ENCODE data around the gene RNASE4.
A peak's percentile ranks its signal among the peaks of the same experiment; 100 is the strongest.
"Not testable (repeated sequence)": the region's sequence is repeated elsewhere in the genome, so short reads cannot be mapped to it uniquely, and the experiment has no call there.

Gene RNASE4

GRCh38 chr14:20683891-20684661, at the start of gene RNASE4:
Gene RNASE4, plus strand, starts transcription at chr14:20684560. Its CDS starts 14,812 bp downstream, at chr14:20699372.
- peak; percentile 94 for DNase-seq (ENCODE audit: low read depth, low spot score)

DNA sequence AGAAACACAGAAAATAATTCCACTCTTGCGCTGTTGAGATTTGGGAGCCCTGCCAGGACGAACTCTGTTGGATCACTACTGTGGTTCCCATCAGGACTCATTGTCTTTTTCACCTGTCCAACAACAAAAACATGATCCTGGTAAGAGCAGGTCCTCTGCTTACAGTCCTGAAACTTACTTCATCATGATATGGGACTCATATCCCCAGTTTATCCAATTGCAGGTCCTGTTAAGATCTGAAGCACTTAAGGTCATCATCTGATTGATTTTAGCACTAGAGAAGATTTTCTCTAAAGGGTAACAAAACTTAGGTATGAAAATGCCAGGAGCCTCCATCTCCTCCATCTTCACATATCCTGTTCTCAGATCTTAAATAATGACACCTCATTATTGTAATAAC, 42.8 kb upstream of the RNASE4 start, which contains the start of gene OR6S1:
Gene OR6S1 (minus strand): TSS at position 101 of the 400 bp plus-strand sequence. CDS start 0 bp downstream, at position 101.
- DNase-seq (ENCODE audit: low read depth, low spot score): no peak

DNA sequence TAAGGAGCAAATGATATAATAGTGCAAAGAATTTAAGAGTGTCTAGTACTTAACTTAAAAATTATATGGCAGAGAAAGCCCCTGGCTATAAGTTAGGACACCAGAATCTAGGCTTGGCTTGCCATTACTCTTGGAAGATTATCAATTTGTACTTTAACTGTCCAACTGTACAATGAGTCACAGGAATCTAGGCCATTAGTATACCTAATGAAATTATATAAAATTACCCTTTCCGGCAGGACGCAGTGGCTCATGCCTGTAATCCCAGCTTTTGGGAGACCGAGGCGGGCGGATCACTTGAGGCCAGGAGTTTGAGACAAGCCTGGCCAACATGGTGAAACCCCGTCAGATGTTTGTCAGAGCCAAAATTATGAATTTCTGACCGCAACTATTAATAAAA, 42.2 kb upstream of the RNASE4 start:
- no peak for DNase-seq (ENCODE audit: low read depth, low spot score)

DNA sequence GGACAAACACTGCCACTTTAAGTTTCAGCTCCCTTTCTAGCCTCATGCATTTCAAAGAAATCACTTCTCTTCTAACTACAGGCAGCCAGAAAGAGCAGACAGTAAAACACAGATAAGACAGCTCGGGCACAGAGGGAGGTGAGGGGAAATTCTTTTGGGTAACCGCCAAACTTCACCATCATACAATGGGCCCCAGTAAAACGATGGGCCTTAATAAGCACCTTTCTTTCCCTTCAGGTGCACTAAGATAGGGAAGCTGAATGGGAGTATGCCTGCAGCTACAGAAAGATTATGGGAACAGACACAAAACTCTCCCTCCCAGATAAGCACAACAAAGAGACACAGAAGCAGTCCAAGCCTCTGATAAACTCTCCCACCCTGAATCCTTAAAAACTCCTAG, 41.6 kb upstream of the RNASE4 start:
- DNase-seq (ENCODE audit: low read depth, low spot score): peak; percentile 82

- peak; percentile 37 for DNase-seq (ENCODE audit: low read depth, low spot score)
Measured at GRCh38 chr14:20644520-20644919, 39.8 kb upstream of the RNASE4 start.

DNA sequence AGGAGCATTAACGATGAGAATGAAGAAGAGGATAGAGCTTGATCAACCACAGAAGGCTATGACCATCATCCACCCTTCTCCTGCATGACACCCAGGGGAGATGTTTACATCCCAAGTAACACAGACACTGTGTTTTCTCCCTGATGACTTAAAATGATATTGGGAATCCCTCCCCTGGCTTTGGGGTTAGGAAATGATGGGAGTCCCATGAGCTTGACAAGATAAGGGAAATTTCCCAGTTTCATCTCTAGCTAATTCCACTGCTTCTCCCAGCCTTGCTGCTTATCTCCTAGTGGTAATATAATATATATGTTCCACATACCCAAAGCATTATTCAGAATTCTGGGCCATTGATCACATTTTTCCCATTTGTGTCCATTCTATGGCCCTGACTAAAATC, 38.9 kb upstream of the RNASE4 start:
- no peak for DNase-seq (ENCODE audit: low read depth, low spot score)

DNA sequence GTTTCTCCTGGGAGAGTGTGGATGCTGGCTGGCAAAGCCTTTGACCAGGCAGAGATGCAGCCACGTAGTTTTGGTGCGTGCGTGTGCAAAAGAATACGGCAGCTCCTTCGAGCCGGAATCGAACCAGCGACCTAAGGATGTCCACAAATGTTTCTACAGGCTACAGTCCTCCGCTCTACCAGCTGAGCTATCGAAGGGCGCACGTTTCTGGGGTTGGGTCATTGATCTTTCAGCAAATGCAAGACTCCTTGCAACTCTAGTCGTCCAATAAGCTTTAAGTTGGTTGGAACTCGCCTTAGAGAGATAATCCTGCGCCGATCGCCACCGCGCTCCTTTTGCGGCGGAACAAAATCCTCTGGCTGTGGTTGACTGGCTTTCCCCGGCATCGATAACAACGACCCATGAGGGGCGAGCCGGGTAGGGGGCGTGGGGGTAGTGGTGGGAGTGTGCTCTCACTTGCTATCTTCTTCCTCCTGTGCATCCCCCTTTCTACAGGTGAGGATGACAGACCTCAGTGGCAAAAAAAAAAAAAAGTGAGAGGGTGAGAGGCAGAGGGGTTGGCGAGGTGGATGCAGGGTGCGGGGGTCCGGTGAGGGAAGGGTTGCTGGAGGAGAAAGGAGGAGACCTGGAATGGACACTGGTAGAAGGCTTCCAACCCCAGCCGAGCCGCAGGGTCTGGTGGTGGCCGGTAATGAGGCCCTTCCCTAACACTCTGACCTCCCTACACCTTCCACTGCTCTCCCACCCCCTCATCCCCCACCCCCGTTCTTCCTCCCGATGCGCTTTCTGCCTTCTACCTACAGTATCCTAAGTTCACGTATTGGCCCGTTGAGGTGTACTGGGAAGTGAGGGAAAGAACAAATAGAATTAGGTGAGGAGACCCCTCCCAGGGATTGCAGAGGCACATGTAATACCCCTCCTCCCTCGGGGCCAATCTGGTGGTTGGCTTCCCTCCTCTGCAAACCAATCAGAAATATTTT, 31.1 kb upstream of the RNASE4 start:
- peak; percentile 96 for DNase-seq (ENCODE audit: low read depth, low spot score)

GRCh38 chr14:20655851-20656250, 28.5 kb upstream of the RNASE4 start:
- DNase-seq (ENCODE audit: low read depth, low spot score): no peak

DNA sequence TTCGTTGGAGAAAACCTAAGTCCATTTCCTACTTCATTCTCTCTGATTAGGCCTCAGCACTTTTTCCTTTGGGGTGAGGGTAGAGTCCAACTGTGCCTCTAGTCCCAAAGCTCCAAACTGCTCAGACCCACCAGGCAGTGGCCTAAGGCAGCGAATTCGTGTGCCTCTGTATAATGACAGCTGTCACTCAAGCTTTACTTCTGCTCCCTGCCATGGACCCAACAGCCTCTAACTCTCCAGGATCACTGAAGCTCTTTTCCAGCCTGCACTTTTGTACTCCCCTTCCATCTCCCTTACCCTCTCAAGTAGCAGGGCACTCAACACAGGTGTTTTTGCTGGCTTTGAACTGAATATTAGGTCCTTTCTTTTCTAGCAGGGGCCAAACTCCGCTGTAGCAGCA, 28.1 kb upstream of the RNASE4 start:
- no peak for DNase-seq (ENCODE audit: low read depth, low spot score)

GRCh38 chr14:20657216-20658211, 26.8 kb upstream of the RNASE4 start:
- DNase-seq (ENCODE audit: low read depth, low spot score): peak; percentile 88

- no peak for DNase-seq (ENCODE audit: low read depth, low spot score)
Measured at GRCh38 chr14:20658246-20658645, 26.1 kb upstream of the RNASE4 start.

GRCh38 chr14:20659336-20659735, 25.0 kb upstream of the RNASE4 start:
- no peak for DNase-seq (ENCODE audit: low read depth, low spot score)

- no peak for DNase-seq (ENCODE audit: low read depth, low spot score)
Measured at GRCh38 chr14:20659813-20660395, 24.5 kb upstream of the RNASE4 start.

GRCh38 chr14:20661197-20661596, 23.2 kb upstream of the RNASE4 start:
- no peak for DNase-seq (ENCODE audit: low read depth, low spot score)

GRCh38 chr14:20662968-20663732, 21.2 kb upstream of the RNASE4 start:
- DNase-seq (ENCODE audit: low read depth, low spot score): peak; percentile 95

GRCh38 chr14:20666400-20666961, 17.9 kb upstream of the RNASE4 start:
- not testable (repeated sequence) for DNase-seq (ENCODE audit: low read depth, low spot score)

- DNase-seq (ENCODE audit: low read depth, low spot score): no peak
Measured at GRCh38 chr14:20667957-20668356, 16.4 kb upstream of the RNASE4 start.

GRCh38 chr14:20668969-20669368, 15.4 kb upstream of the RNASE4 start:
- no peak for DNase-seq (ENCODE audit: low read depth, low spot score)

DNA sequence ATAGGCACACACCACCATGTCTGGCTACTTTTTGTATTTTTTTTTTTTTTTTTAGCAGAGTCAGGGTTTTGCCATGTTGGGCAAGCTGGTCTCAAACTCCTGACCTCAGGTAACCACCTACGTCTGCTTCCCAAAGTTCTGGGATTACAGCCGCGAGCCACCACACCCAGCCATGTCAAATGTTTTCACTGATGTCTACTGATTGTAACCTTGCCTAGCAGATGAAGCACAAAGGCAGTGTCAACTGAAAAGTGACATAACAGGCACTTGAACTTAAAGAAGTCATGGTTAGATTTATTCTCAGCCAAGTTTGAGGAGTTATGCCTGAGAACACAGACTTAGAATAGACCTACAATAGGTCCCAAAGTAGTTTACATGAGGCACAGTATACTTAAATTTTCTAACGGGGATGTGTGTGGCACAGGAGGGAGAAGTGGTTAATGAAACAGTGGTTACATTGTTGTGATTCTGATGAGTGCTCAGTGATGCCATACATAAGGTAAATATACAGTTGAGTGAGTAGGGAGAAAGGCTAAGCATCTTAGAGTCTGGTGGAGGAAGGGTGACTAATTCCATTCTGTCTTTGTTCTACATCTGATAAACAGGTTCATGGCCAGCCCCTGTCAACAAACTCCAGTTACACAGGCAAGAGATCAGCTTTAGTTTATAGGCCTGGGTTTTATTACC, 12.6 kb upstream of the RNASE4 start:
- DNase-seq (ENCODE audit: low read depth, low spot score): no peak
